CD4-positive, alpha-beta T cell treated with Interleukin-4 for 4 hours (primary cell): Measurements from ENCODE around the gene HINT3.
"Not testable (repeated sequence)": the region's sequence is repeated elsewhere in the genome, so short reads cannot be mapped to it uniquely, and the experiment has no call there.

Source experiments
- DNase-seq: peaks from one replicate; pipeline ENCODE4 v3.0.0-alpha.2; 2020

The HINT3 gene

DNA sequence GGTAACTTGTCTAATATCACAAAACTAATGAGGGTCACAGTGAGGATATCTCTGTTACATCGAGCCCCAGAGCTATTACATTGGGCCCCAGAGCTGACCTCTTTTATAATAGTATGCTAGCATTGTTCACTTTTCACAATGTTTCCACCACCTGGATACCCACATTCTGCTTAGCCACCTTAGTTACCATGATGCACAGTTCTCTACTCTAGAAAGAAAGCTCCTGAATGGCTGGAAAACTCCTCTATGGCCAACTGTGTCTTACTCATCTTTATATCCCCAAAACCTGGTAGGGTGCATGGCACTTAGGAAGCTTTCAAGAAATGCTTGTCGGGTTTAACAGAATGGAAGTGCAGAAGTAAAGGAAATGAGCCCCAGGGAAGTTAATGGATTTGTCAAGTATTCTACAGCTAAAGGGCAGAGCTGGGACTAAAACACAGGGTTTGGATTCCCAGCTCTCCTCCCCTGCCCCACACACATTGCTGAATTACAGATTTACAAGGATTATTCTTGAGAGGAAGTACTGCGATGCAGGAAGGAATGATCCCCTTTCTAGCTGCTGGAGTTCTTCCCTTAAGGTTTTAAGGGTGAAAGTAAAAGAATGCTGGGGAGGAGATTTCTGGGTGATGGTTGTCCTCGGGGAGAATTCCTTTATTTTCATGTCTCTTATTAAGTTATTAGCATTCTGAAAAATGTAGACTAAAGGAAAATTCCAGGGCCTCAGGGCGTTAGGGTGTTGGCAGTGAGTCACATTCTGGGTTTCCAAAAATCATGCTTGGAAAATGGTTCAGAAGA lies 16.1 kb upstream of the HINT3 start:
- no peak for DNase-seq

GRCh38 chr6:125942672-125943527 lies 13.7 kb upstream of the HINT3 start:
- DNase-seq, result no peak

- DNase-seq, result no peak
Observed at GRCh38 chr6:125943528-125944433, 12.8 kb upstream of the HINT3 start.

DNA sequence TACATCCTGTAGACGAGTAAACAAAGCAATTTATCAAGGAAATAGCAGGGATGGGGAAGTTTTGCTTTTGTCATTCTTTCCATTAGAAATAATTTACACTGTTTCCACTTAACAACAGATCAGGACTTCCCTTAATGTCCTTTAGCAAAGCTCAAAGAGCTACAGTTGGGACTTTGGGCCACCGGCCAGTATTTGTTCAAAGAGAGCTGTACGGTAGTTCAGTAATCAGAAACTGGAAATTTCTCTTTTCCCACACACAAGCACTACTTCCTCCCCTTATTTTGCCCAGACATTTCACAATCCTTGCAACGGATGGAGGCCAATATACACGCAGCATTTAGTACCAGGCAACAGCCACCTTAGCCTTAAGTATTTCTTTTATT lies 12.1 kb upstream of the HINT3 start:
- DNase-seq, result no peak

DNA sequence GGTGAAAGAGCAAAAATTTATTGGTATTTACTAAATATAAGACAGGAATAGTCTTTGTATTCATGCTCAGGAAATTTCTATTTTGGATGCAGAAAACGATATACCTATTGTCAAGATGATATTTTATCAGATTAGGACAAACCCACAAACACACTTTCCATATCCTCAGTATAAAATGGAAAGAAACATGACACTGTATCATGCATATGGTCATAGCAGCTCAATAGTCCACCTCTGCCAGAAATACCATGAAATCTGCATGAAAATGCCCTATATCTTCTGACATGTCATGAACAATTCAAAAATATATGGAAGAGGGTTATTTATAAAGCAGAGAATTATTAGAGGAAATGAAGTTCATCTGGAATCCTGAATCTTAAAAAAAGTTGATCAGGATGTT lies 11.7 kb upstream of the HINT3 start:
- no peak for DNase-seq

- DNase-seq, result no peak
Observed at GRCh38 chr6:125945378-125946141, 11.0 kb upstream of the HINT3 start.

- DNase-seq, result no peak
Observed at GRCh38 chr6:125947615-125948014, 9.0 kb upstream of the HINT3 start.

- no peak for DNase-seq
Observed at GRCh38 chr6:125948455-125948854, 8.1 kb upstream of the HINT3 start.

- DNase-seq, result no peak
Observed at GRCh38 chr6:125949069-125949468, 7.5 kb upstream of the HINT3 start.

- DNase-seq, result no peak
Observed at GRCh38 chr6:125950293-125950692, 6.3 kb upstream of the HINT3 start.

- not testable (repeated sequence) for DNase-seq
Observed at GRCh38 chr6:125950716-125951115, 5.9 kb upstream of the HINT3 start.

- DNase-seq, result no peak
Observed at GRCh38 chr6:125951323-125951722, 5.2 kb upstream of the HINT3 start.

DNA sequence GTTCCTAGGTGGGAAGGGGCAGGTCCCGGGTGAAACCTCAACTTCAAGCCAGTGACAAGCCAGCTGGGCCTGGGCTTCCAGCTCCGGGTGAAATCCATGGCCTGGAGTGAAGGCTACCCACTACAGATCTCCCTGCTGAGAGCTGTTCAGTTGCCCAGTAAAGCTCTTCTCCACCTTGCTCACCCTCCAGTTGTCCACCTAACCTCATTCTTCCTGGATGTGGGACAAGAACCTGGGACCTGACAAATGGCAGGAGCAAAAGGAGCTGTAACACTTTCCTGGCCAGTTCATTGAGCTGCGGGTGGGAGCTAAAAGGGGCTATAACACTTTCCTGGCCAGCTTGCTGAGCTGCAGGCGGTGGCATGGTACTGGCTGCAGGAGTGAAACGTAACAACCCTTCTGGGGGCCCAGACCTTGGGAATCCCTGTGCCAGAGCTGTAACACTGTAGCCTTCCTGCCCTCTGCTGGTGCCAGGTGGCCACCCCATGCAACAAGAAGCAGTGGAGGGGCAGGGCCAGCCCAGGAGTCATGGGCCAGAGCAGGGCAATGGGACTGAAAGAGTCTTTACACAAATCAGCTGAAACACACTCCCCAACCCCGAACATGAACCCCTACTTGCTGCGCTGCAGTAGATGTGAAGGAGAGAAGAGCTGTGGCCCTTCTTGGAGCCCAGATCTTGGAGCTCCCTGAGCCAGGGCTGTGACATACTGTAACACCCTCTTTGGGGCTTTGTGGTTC lies 3.6 kb upstream of the HINT3 start:
- DNase-seq, result no peak

DNA sequence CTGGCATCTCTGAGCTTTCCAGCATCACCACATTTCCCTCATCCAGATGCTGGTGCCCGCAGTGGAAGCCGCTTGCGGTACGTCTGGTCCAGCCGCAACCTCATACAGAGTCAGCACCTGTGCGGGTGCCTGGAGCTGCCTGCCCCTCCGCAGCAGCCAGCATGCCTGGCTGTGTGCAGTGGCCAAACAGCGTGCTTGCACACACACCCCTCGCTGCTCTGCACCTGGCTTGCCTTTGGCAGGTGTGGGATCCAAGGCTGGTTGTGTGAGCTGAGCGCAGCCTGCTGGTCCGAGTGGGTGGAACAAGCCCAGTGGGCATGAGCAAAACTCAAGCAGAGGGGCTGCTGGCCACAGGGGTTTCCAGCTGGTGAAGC lies 3.1 kb upstream of the HINT3 start:
- DNase-seq, result no peak

GRCh38 chr6:125954735-125955339 lies 1.7 kb upstream of the HINT3 start:
- no peak for DNase-seq

DNA sequence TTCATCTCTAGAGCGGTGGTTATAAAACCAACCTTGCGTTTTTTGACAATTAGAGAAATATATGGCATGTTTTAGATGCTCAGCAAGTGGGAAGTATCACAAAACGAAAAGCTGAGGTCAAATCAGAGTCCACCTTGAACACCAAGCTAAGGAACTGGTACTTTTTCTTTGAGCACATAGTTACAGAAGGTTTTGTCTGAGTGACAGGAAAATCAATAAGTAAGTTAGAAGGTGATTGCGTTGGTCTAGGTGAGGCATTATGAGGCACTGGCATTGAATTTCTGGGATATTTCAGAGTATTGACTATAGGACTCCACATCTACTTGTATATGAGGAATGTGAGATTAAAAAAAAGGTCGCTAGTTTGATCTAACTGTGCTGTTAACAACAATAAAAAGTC lies 597 bp upstream of the HINT3 start:
- no peak for DNase-seq

DNA sequence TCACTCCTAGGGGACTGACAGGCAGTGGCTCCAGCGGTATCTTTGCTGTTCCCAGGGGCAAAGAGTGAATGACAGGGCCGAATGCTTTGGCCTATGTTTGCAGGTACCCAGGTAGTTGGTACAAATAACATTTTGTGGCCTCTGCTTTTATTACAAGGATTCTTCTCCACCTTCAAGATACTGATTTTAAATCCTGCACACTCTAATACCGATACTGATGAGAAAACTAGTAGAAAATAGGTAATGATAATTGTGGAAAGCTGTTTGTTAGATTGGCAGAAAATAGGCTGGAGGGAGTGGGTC lies 772 bp downstream of the HINT3 start:
- DNase-seq, result no peak

DNA sequence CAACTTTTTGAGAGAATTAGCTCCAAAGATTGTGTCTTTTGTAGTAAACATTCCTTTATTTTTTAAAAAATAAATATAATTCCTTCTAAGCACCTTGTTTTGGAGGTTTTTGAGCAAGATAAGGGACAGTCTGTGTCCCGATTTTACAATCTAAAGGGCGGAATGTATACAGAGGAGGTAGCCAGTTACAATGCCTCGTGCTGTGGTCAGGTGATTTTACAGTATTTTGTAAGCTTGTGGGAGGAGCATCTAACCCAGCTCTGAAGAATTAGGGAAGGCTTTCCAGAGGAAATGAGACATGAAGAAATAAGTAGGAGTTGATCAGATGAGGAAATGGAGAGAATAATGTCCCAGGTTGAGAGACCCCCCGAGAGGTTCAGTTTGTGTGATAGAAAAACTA lies 1.3 kb downstream of the HINT3 start:
- DNase-seq, result no peak

GRCh38 chr6:125959041-125959440 lies 2.5 kb downstream of the HINT3 start:
- no peak for DNase-seq

DNA sequence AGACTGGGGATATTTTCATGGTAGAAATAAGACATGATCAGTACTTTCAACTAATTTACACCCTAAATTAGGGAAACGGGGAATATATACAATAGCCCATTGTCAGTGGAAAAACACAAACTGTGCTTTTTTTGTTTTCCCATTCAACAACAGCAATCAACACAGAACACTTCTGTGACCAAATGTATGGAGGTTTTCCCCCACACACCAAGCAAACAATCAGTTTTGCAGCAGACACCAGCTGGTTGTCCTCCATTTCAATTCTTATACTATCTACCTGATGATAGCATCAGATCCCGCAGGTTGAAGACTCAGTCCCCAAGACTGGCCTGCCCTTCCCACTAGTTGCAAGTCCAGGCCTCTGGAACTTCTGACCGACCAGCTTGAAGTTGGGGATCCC lies 4.5 kb downstream of the HINT3 start:
- no peak for DNase-seq

DNA sequence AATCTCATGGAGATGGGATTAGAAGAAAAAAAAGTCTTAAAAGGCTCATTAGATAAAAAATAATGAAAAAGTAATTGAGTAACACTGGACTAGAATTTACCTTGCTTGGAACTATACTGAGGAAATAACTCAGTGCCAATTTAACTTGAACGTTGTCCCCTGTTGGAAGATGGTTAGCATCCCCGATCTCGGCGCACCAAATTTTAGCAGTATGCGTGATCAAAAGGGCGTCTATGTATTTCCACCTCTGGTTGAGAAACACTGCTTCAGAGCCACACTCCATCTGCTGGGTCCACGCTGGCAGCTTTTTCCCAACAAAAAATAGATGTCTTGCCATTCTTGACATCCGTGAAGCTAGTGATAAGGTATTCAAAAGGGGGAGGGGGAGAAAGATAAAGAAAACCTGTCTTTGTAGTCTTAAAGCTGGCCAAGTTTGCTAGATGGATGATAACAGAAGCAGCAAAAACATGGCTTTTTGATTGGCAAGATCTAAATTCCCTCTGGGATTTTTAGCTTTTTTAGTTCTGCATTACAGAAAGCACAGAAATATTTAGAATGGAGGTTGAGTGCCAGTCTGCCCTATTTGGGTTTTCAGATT lies 6.4 kb downstream of the HINT3 start:
- DNase-seq, result no peak
